HepG2 (cell line): ENCODE results near the gene TMIGD3. TPM values are rescaled to one million over a fixed set of nuclear protein-coding genes. Genes with fewer than 3 reads are reported as not detected.

Source experiments
- ATAC-seq: fragments of 200-7000 bp; cut with Tn5 transposase; 3 replicates; pipeline ENCODE4 v1.9.1; 2020; ENCODE audit warnings: mild to moderate bottlenecking, moderate library complexity
- BruUV-seq: library from RNA; stranded (reverse); fragments of 400-500 nt; replicated peaks from 2 replicates; lab custom pipeline; 2021; lab: Mats Ljungman, UMichigan
- CTCF ChIA-PET: fragments of 300-600 bp; formaldehyde crosslinking; extraction: SDS; loops from one replicate; lab custom pipeline; 2021; ENCODE audit warnings: low total read pairs, inconsistent platforms, low intra/inter-chr PET ratio; lab: Yijun Ruan, JAX
- POLR2A ChIA-PET: fragments of 350-600 bp; sonication (Branson Sonifier 250); formaldehyde crosslinking; loops from one replicate; lab custom pipeline; 2020; ENCODE audit warnings: antibody characterized with exemption, inconsistent platforms; lab: Yijun Ruan, JAX
- DNase-seq: peaks from one replicate; pipeline ENCODE4 v3.0.0-alpha.2; 2015; ENCODE audit warnings: low spot score
- FAIRE-seq: peaks from 3 replicates; lab custom pipeline; 2011; peaks lifted over from hg19 to GRCh38; lab: Jason Lieb, UNC
- H2AFZ ChIP-seq: one replicate; pipeline ENCODE4 v1.6.1; 2011; ENCODE audit warnings: low read length, inconsistent platforms
- H3K27ac ChIP-seq: fragments of 300-600 bp; 3 replicates; pipeline ENCODE4 v1.8.0; 2011; ENCODE audit warnings: mixed run types, mild to moderate bottlenecking, mixed read lengths, low read length, inconsistent platforms; ENCODE audit not compliant: insufficient read depth; ENCODE audit errors: extremely low read length
- H3K27me3 ChIP-seq, 2 experiments: fragments of 200-600 bp in 1 of 2; 2 replicates in 1 of 2; 3 replicates in 1 of 2; pipeline versions ENCODE4 v1.6.0 to v1.8.0; 2011; ENCODE audit warnings: low read length in 2 of 2, mild to moderate bottlenecking in 2 of 2, moderate library complexity in 2 of 2, inconsistent platforms in 1 of 2; ENCODE audit not compliant: insufficient read depth in 2 of 2, control insufficient read depth in 1 of 2
- H3K36me3 ChIP-seq, 2 experiments: fragments of 200-600 bp in 1 of 2; replicated peaks in 1 of 2; 2 replicates in 1 of 2; 3 replicates in 1 of 2; pipeline versions ENCODE4 v1.5.1 to v1.8.0; 2011; ENCODE audit warnings: low read length in 2 of 2, inconsistent platforms in 1 of 2; ENCODE audit not compliant: insufficient read depth in 2 of 2, control insufficient read depth in 1 of 2
- H3K4me1 ChIP-seq: 2 replicates; pipeline ENCODE4 v1.5.1; 2012; ENCODE audit warnings: low read length, inconsistent platforms; ENCODE audit not compliant: insufficient read depth
- H3K4me2 ChIP-seq: 2 replicates; pipeline ENCODE4 v1.6.0; 2011; ENCODE audit warnings: low read depth, low read length, inconsistent platforms
- H3K4me3 ChIP-seq, 3 experiments: fragments of 200-600 bp in 1 of 3; sonication (generic), shearing (Covaris generic) in 1 of 3; replicated peaks in 1 of 3; 2 replicates each; pipeline ENCODE4 v1.5.1; 2011 to 2016; ENCODE audit warnings: low read length in 3 of 3, inconsistent platforms in 2 of 3, low read depth in 2 of 3, mild to moderate bottlenecking in 2 of 3, control low read depth in 1 of 3, mixed read lengths in 1 of 3; ENCODE audit not compliant: insufficient read depth in 1 of 3
- H3K79me2 ChIP-seq: one replicate; pipeline ENCODE4 v1.6.1; 2011; ENCODE audit warnings: low read length, inconsistent platforms; ENCODE audit not compliant: insufficient read depth
- H3K9ac ChIP-seq: 2 replicates; pipeline ENCODE4 v1.6.0; 2011; ENCODE audit warnings: mild to moderate bottlenecking, low read depth, low read length, inconsistent platforms; ENCODE audit not compliant: insufficient read depth
- H3K9me3 ChIP-seq: 2 replicates; pipeline ENCODE4 v1.5.1; 2012; ENCODE audit warnings: mild to moderate bottlenecking, low read length
- H4K20me1 ChIP-seq: 2 replicates; pipeline ENCODE4 v1.6.0; 2011; ENCODE audit warnings: inconsistent platforms, mild to moderate bottlenecking, low read length, moderate library complexity; ENCODE audit not compliant: insufficient read depth
- CBX1 ChIP-seq: IDR thresholded peaks from one replicate; pipeline ENCODE4 v1.6.1; 2016; ENCODE audit warnings: antibody characterized with exemption, low read depth
- HES4 ChIP-seq: sonication (generic); formaldehyde crosslinking; IDR thresholded peaks from 2 replicates; pipeline ENCODE4 v1.9.0; 2021; ENCODE audit warnings: mild to moderate bottlenecking, missing genetic modification reagents, borderline replicate concordance
- HOXA7 ChIP-seq: sonication (generic); formaldehyde crosslinking; IDR thresholded peaks from 2 replicates; pipeline ENCODE4 v1.8.1; 2022; ENCODE audit warnings: mild to moderate bottlenecking, missing genetic modification reagents, moderate library complexity
- KLF11 ChIP-seq: IDR thresholded peaks from 2 replicates; pipeline ENCODE4 v1.6.1; 2016; ENCODE audit warnings: missing compliant biosample characterization
- PCBP2 ChIP-seq: fragments of 200-400 bp; formaldehyde crosslinking; optimal IDR thresholded peaks from 2 replicates; pipeline ENCODE3; 2018; ENCODE audit warnings: low read length, low read depth; ENCODE audit not compliant: poor library complexity, severe bottlenecking
- ZNF264 ChIP-seq: sonication (generic); formaldehyde crosslinking; IDR thresholded peaks from 2 replicates; pipeline ENCODE4 v1.4.0; 2020; ENCODE audit warnings: missing genetic modification reagents
- ZNF547 ChIP-seq: sonication (generic); formaldehyde crosslinking; IDR thresholded peaks from 2 replicates; pipeline ENCODE4 v1.5.1; 2020; ENCODE audit warnings: mild to moderate bottlenecking, missing genetic modification reagents
- ZNF670 ChIP-seq: sonication (generic); formaldehyde crosslinking; IDR thresholded peaks from 2 replicates; pipeline ENCODE4 v1.8.0; 2022; ENCODE audit warnings: mild to moderate bottlenecking, missing genetic modification reagents, borderline replicate concordance
- ZNF709 ChIP-seq: sonication (generic); formaldehyde crosslinking; IDR thresholded peaks from 2 replicates; pipeline ENCODE4 v1.5.0; 2020; ENCODE audit warnings: mild to moderate bottlenecking, missing genetic modification reagents
- WGBS: methylation state at CpG from one replicate; pipeline ENCODE4 v1.1.6; 2017; ENCODE audit warnings: low lambda C conversion rate; 5-methylcytosine and 5-hydroxymethylcytosine counted together
- in situ Hi-C: cut with HindIII; loops from 2 replicates; pipeline ENCODE4 v1.10.0; 2017; ENCODE audit warnings: low pct_unique_long_range_greater_than_20kb; ENCODE audit not compliant: extremely low pct_ligation_motif_present
- intact Hi-C: fragments of 100-400 bp; cut with micrococcal nuclease; formaldehyde crosslinking; loops from one replicate; pipeline ENCODE4 v1.10.0; 2022; ENCODE audit not compliant: unreplicated experiment
- polyA plus RNA-seq, 8 experiments: library from polyadenylated mRNA; depleted of rRNA in 3 of 8; stranded (reverse) in 7 of 8; unstranded in 1 of 8; fragments of >200 nt; fragmentation: Illumina TruSeq in 4 of 8; extraction: Trizol in 4 of 8; gene quantifications; 2 replicates each; pipeline versions ENCODE4 v1.2.1 to v1.2.3, GENCODE V29; 2011 to 2016; ENCODE audit warnings: low read depth in 4 of 8, missing spikeins in 1 of 8, mixed read lengths in 1 of 8; ENCODE audit not compliant: insufficient read depth in 1 of 8
- total RNA-seq, 5 experiments: library from RNA; depleted of rRNA; stranded (reverse); fragments of >200 nt; fragmentation: Illumina TruSeq; extraction: Trizol; gene quantifications; 2 replicates each; pipeline ENCODE4 v1.2.3, GENCODE V29; 2016; ENCODE audit warnings: low read depth in 1 of 5
- TF ChIP-seq, protein P1 (sequence below): IDR thresholded peaks from 2 replicates; pipeline ENCODE4 v1.6.1; 2016; ENCODE audit warnings: mild to moderate bottlenecking
- TF ChIP-seq, protein P2 (sequence below), 2 experiments: sonication (generic) in 1 of 2; formaldehyde crosslinking in 1 of 2; IDR thresholded peaks; 2 replicates each; pipeline versions ENCODE4 v1.4.0 to v1.6.1; 2018 to 2020; ENCODE audit warnings: missing genetic modification reagents in 2 of 2, borderline replicate concordance in 1 of 2, low read depth in 1 of 2, mild to moderate bottlenecking in 1 of 2, missing biosample characterization in 1 of 2
- TF ChIP-seq, protein P3 (sequence below): sonication (generic); formaldehyde crosslinking; IDR thresholded peaks from 2 replicates; pipeline ENCODE4 v1.4.0; 2020; ENCODE audit warnings: low read depth, missing genetic modification reagents
- TF ChIP-seq, protein P4 (sequence below): sonication (generic); formaldehyde crosslinking; IDR thresholded peaks from 2 replicates; pipeline ENCODE4 v1.4.0; 2020; ENCODE audit warnings: mild to moderate bottlenecking, low read depth, missing genetic modification reagents

Gene TMIGD3
- total and polyA plus RNA-seq, 2 of the 13 experiments (the other 11 are each of a cell fraction or from before 2014, with no cell fraction given) = not detected

DNA sequence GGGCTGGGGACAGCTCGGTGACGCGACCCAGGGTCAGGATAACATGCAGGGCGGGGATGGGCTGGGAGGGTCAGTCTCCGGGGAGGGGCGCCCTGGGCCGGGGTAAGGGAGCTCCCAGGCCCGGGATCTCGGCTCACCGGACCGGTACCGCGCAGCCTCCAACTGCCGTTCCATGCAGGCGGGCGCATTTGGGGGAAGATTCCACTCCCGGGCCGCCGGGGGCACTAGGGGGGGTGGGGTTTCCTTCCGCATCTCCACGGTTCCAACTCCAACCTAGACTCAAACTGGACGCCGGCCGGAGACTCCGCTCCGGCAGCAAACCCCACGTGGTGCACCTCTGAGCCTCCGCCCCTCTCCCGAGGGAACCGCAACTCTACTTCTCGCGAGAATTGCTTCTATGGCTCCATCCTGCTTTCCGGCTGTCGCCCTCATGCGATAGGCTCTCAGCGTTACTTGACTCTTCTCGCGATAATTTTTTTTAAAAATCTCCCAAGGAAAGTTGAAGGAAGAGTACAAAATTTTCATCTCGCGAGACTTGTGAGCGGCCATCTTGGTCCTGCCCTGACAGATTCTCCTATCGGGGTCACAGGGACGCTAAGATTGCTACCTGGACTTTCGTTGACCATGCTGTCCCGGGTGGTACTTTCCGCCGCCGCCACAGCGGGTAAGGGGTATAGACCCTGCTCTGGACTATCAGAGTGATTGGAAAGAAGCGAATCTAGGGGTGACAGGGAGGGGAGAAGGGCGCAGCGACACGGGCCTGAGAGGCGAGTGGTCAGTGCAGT lies 54.3 kb downstream of the TMIGD3 start, which contains the start of the genes ATP5PB and WDR77:
Gene ATP5PB, plus strand, starts transcription at position 547 of the 785 bp plus-strand sequence. Its CDS starts 78 bp downstream, at position 625.
Gene WDR77, minus strand, starts transcription at position 339 of the 785 bp plus-strand sequence. Its CDS starts 87 bp downstream, at position 252.
- peak; percentile 87 for FAIRE-seq
- Histone ChIP-seq H3K79me2 (peaks cover 54% of the 10 kb centered on the region), H4K20me1 (no peaks in the 10 kb centered on the region), H2AFZ (no peak within 1 kb of the TSS), H3K9me3 (no peaks in the 10 kb centered on the region), H3K4me2 (peak within 1 kb of the TSS; percentile 85), H3K9ac (peak within 1 kb of the TSS; percentile 98), H3K27ac (peak within 1 kb of the TSS; percentile 86), H3K27me3 (no peaks in the 10 kb centered on the region; a peak in 1 of 5 replicates), H3K4me1 (peaks cover 53% of the 10 kb centered on the region), H3K36me3 (peaks cover 3 to 17% of the 10 kb centered on the region in 2 experiments), H3K4me3 (peak within 1 kb of the TSS; percentile 77 to 98 (median 96))
- in situ Hi-C loops (no loop called here), intact Hi-C loops (no loop called here)
- peak; percentile 92 for ATAC-seq
- BruUV-seq = no TSS peak
- ChIA-PET POLR2A (interaction anchor here (0.9 to 1.6 kb wide), 7 partner anchors 14 to 404 kb away, joined by 3 to 8 read pairs (median 5); no protein-coding TSS in a partner anchor), CTCF (no interaction called here)
- 2% methylated on average over 28 of the region's 54 CpGs for WGBS
- DNase-seq = peak; percentile 99
- TF ChIP-seq, protein P1, sequence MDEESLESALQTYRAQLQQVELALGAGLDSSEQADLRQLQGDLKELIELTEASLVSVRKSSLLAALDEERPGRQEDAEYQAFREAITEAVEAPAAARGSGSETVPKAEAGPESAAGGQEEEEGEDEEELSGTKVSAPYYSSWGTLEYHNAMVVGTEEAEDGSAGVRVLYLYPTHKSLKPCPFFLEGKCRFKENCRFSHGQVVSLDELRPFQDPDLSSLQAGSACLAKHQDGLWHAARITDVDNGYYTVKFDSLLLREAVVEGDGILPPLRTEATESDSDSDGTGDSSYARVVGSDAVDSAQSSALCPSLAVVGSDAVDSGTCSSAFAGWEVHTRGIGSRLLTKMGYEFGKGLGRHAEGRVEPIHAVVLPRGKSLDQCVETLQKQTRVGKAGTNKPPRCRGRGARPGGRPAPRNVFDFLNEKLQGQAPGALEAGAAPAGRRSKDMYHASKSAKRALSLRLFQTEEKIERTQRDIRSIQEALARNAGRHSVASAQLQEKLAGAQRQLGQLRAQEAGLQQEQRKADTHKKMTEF (CRISPR knock-in tag) = peak; percentile 64
- TF ChIP-seq, protein P2, sequence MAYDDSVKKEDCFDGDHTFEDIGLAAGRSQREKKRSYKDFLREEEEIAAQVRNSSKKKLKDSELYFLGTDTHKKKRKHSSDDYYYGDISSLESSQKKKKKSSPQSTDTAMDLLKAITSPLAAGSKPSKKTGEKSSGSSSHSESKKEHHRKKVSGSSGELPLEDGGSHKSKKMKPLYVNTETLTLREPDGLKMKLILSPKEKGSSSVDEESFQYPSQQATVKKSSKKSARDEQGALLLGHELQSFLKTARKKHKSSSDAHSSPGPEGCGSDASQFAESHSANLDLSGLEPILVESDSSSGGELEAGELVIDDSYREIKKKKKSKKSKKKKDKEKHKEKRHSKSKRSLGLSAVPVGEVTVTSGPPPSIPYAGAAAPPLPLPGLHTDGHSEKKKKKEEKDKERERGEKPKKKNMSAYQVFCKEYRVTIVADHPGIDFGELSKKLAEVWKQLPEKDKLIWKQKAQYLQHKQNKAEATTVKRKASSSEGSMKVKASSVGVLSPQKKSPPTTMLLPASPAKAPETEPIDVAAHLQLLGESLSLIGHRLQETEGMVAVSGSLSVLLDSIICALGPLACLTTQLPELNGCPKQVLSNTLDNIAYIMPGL (CRISPR knock-in tag; IDR thresholded peaks at IDR 0.05; ENCODE audit: borderline replicate concordance in 1 of 2, low read depth in 1 of 2) = peak; percentile 58 to 79; a peak in 3 of 4 replicates
- TF ChIP-seq KLF11 (CRISPR knock-in tag) (0 out of 2 replicates have a peak, but pooled peaks have one; percentile 24), HES4 (CRISPR knock-in tag) (no peak), ZNF264 (no peak), CBX1 (no peak), ZNF547 (CRISPR knock-in tag) (no peak), PCBP2 (no peak), ZNF670 (CRISPR knock-in tag) (no peak), ZNF709 (CRISPR knock-in tag) (no peak; the same call in 1 of the 2 replicates), HOXA7 (no peak)
- TF ChIP-seq, protein P3, sequence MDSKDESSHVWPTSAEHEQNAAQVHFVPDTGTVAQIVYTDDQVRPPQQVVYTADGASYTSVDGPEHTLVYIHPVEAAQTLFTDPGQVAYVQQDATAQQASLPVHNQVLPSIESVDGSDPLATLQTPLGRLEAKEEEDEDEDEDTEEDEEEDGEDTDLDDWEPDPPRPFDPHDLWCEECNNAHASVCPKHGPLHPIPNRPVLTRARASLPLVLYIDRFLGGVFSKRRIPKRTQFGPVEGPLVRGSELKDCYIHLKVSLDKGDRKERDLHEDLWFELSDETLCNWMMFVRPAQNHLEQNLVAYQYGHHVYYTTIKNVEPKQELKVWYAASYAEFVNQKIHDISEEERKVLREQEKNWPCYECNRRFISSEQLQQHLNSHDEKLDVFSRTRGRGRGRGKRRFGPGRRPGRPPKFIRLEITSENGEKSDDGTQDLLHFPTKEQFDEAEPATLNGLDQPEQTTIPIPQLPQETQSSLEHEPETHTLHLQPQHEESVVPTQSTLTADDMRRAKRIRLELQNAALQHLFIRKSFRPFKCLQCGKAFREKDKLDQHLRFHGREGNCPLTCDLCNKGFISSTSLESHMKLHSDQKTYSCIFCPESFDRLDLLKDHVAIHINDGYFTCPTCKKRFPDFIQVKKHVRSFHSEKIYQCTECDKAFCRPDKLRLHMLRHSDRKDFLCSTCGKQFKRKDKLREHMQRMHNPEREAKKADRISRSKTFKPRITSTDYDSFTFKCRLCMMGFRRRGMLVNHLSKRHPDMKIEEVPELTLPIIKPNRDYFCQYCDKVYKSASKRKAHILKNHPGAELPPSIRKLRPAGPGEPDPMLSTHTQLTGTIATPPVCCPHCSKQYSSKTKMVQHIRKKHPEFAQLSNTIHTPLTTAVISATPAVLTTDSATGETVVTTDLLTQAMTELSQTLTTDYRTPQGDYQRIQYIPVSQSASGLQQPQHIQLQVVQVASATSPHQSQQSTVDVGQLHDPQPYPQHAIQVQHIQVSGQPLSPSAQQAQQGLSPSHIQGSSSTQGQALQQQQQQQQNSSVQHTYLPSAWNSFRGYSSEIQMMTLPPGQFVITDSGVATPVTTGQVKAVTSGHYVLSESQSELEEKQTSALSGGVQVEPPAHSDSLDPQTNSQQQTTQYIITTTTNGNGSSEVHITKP (CRISPR knock-in tag) = no peak
- TF ChIP-seq, protein P4, sequence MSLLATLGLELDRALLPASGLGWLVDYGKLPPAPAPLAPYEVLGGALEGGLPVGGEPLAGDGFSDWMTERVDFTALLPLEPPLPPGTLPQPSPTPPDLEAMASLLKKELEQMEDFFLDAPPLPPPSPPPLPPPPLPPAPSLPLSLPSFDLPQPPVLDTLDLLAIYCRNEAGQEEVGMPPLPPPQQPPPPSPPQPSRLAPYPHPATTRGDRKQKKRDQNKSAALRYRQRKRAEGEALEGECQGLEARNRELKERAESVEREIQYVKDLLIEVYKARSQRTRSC (CRISPR knock-in tag) = no peak
